NCI-H2196 (cell line): ENCODE measurements around the gene GPRC5A.

ENCODE experiments used
- DNase-seq: peaks from one replicate; lab custom pipeline; 2025; ENCODE audit not compliant: unreplicated experiment; lab: John Stamatoyannopoulos, UW

GPRC5A gene

DNA sequence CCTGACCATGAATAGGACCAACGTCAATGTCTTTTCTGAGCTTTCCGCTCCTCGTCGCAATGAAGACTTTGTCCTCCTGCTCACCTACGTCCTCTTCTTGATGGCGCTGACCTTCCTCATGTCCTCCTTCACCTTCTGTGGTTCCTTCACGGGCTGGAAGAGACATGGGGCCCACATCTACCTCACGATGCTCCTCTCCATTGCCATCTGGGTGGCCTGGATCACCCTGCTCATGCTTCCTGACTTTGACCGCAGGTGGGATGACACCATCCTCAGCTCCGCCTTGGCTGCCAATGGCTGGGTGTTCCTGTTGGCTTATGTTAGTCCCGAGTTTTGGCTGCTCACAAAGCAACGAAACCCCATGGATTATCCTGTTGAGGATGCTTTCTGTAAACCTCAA, 17.3 kb downstream of the GPRC5A start:
- DNase-seq: no peak

DNA sequence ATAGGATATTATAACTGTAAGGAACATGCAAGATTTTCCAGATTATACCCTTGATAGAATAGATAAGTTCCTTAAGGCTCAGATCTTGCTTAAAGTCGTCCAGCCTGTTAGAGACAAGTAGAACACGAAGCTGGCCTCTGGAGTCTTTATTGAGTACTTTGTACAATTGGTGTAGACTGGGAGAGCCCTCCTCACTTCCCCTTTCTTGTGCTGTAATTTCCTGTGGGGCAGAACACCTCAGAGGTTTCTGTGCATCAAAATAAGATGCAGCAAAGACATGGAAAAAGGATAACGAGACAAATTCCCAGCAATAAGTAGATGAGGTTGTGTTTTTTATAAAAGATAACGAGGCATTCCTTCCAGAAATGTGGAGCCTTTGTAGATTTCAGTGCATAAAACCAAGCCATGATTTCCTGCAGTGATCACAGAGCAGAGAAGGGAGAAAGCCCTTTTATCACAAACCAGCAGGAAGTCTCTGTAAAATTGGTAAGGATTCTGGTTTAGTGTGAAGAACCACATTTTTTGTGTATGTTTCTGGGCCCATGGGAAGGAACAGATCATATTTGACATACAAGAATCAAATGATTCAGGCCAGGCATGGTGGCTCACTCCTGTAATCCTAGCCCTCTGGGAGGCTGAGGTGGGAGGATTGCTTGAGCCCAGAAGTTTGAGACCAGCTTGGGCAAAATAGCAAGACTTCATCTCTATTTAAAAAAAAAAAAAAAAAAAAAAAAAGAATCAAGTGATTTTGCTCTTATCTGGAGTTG, 18.0 kb downstream of the GPRC5A start:
- DNase-seq: no peak

DNA sequence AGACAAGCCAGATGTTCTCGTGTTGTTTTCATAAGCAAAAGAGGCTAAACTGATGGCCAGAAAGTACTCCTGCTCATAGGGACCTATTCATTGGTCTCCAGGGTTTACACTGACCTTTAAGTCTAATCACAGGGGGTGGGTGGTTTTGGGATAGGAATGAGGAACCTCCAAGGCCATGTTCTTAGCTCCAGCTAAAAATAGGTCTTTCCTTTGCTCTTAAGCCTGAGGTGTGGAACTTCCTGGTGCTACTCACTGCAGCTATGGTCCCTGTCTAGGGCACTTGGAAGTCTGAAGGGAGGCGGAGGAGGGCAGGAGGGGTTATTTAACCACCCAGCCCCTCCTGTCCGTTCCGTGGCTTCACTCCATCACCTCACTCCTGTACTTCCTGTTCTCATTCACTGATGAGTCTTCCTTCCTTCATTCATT, 18.6 kb downstream of the GPRC5A start:
- DNase-seq: no peak

- DNase-seq: no peak
Observed at GRCh38 chr12:12912711-12913110, 21.3 kb downstream of the GPRC5A start.

DNA sequence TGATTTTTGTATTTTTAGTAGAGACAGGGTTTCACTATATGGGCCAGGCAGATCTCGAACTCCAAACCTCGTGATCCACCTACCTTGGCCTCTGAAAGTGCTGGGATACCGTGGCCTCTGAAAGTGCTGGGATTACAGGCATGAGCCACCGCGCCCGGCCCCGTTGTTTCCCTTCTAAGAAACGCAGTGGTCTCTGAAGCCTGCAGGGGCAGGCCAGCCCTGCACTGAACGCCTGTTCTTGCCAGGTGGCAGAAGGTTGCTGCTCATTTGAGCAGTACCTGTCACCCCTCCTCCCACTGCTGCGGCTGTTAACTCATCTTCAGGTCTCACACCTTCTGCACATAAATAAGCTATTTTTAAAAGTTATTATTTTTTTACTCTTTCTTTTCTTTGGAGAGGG, 24.3 kb downstream of the GPRC5A start:
- no peak for DNase-seq

GRCh38 chr12:12916135-12916944, 25.0 kb downstream of the GPRC5A start:
- DNase-seq: peak; percentile 66

DNA sequence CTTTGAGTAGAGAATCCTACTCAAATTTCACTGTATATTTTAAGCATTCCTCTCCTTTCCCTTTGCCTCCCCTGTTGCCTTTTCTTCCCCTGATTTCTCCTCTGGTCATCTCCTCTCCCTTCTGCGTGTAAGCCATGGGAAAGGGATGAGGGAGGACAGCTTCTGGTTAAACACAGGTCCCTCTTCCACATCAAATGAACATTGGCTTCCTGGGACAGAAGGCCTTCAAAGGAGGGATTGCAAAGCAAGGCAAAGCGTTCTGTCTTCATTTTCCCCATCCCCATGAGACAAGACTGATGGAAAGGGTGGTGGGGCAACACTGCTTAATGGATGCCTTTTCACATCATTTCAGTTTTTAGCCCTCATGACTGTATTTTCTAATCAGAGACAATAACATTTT, 26.2 kb downstream of the GPRC5A start:
- DNase-seq: no peak

DNA sequence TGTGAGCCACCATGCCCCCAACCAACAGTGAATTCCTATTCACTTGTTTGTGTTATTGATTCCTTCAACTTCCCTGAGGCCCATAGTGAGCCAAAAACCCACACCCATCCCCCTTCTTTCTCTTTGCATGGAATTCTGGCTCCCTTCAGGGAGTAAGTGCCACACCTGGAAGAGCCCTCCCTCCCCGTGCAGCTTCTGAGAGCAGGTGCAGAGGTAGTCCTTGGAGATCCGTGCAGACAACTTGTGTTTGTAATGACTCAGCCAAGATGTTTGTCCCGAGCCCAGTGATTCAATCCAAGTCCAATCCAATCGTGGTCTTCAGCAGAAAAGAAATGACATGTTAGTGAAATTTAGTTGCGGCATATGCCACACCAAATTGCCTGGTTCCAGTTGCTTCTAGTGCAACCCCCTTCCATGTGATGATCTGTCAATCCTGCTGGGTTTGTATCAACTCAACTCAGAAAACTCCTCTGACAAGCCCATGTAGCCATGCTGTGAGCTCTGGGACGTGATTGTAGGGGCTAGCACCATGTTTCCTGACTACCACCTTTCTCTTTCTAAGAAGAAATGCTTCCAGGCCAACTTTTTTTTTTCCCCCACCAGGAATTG, 27.5 kb downstream of the GPRC5A start:
- DNase-seq: no peak

DNA sequence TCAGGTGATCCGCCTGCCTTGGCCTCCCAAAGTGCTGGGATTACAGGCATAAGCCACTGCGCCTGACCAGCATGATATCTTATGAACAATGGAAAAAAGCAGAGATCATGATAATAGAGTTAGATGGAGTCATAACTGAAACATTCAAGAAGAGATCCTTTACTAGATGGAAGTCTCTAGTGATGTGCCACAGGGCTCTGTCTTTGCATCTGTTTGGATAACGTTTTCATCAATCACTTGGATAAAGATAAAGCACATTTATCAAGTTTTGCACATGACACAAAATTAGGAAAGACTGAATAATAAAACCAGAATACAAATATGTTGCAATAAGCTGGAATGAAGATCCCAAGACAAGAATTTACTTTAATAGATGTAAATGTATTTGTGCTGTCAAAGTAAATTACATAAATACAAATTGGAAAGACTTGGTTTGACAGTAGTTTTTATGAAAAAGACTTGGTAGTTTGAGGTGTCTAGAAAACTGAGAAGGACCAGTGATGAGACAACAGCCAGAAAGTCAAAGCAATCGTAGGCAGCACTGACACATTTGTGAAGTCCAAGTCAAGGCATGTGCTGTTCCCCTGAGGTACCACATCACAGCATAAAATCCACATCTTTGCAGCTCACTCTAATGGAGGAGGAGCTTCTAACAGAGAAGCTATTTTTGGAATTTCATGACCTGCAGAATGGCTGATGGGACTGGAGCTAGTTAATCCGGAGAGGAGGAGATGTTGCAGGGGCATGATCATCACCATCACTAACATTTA, 28.5 kb downstream of the GPRC5A start:
- no peak for DNase-seq

DNA sequence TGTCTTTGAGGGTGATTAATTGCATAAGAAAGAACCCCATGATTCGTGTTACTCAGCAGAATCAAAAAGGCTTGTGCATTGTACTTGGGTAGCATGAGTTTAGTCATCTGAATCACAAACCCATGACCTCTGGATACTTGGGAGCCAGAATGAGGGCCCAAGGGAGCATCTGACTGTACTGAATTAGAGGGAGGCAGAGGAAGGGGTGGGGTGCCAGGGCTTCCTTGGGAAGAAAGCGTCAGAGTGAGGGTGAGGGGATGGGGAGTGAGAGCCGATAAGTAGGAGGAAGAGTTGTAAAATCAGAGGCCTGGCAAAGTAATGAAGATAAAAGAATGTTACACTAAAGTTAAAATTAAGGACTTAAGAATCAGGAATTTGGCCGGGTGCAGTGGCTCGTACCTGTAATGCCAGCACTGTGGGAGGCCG, 30.8 kb downstream of the GPRC5A start:
- no peak for DNase-seq

GRCh38 chr12:12922978-12923377, 31.6 kb downstream of the GPRC5A start:
- DNase-seq: no peak

DNA sequence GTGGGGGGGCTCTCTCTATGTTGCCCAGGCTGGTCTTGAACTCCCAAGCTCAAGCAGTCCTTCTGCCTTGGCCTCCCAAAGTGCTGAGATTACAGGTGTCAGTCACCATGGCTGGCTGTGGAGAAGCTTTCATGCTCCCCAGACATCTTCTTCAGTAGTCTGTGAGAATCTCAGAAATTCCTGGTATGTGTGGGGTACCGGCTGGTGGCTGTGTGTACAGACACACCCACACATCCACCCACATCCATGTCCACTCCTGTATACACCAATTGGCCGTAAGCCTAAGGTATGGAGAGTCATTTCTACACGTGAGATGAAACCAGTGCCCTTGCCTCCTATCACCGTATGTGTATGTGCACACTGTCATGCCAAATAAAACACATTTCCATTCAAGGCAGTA, 32.8 kb downstream of the GPRC5A start:
- DNase-seq: no peak

DNA sequence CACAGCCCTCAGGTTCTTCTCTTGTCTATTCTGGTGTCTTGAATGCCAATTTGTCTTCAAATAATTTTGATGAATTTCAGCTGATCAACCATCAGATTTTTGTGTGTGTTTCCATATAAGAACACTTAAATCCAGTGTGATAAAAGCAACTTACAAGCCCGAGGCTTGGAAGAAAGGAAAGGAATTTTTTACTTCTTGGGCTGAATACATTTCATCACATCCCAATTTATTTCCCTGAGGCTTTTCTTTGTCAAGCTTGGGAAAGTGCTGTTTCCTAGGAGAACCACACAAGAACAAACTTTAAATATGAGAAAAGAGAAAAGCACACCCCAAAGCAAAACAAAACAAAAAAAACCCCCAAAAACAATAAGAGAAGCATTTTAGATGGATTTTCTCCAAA, 34.0 kb downstream of the GPRC5A start:
- no peak for DNase-seq

DNA sequence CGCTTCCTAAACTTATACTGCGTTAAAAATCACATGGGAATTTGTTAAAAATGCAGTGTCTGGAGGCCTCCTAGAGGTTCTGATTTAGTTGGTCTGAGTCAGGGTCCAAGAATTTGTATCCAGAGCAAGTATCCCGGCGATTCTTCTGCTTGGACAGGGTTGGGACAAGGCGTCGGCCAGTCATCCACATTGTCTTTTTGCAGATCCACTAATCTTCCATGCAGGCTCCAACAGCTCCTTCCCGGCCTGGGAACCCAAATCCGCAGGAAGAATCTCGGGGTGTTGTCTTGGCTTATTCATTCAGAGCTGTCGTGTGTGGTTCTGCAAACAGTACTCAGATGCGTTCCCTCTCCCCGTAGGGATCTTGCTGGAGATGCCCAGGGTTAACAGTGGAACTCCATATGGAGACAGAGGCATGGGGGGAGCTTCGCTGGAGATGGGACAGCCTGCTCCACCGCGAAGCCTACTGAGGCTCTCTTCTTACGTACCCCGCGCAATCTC, 35.3 kb downstream of the GPRC5A start:
- no peak for DNase-seq

- DNase-seq: peak; percentile 86
Observed at GRCh38 chr12:12927211-12928079, 36.1 kb downstream of the GPRC5A start.

GRCh38 chr12:12929696-12930095, 38.3 kb downstream of the GPRC5A start:
- DNase-seq: no peak

- DNase-seq: no peak
Observed at GRCh38 chr12:12930633-12931219, 39.4 kb downstream of the GPRC5A start.

DNA sequence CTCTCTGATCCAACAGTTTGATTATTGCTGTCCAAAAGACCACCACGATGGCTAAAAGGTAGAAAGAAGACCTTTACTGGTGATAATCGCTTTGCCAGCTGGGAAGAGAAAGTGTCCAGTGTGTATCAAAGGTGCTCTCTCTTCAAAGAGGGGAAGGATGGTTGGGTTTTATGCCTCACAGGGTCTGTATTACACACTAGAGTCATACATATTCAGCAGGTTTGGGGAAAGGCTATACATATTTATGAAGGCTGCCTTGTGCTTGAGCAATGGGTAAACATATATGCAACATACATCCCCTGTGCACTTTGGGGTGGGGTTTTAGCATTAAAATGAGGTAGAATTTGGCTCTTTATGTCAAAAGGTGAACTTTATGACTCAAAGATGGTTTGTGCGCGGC, 42.4 kb downstream of the GPRC5A start:
- DNase-seq: no peak

- no peak for DNase-seq
Observed at GRCh38 chr12:12934556-12934955, 43.2 kb downstream of the GPRC5A start.
